ENCODE measurements around the gene VWA5B2. TPM values are rescaled to one million over a fixed set of nuclear protein-coding genes. Genes with fewer than 3 reads are reported as not detected.

VWA5B2 gene
- total and polyA plus RNA-seq, 2 of the 13 experiments (the other 11 are each of a cell fraction or from before 2014, with no cell fraction given) = 0.03 to 0.04 TPM

GRCh38 chr3:184249412-184250166 is 20.2 kb downstream of the VWA5B2 start, which contains the start of gene EEF1AKMT4 (continued):
- TF ChIP-seq CBX5 (CRISPR knock-in tag; IDR thresholded peaks at IDR 0.05; ENCODE audit: borderline replicate concordance) (no peak), LCORL (IDR thresholded peaks at IDR 0.05) (no peak), LCORL (CRISPR knock-in tag; IDR thresholded peaks at IDR 0.05) (peak; percentile 0; the same call in 1 of the 2 replicates), ZSCAN5A (CRISPR knock-in tag; IDR thresholded peaks at IDR 0.05; ENCODE audit: borderline replicate concordance) (no peak), SATB2 (CRISPR knock-in tag; IDR thresholded peaks at IDR 0.05) (no peak), PRDM15 (CRISPR knock-in tag; IDR thresholded peaks at IDR 0.05) (0 out of 2 replicates have a peak, but pooled peaks have one; percentile 21), SRSF9 (IDR thresholded peaks at IDR 0.05; ENCODE audit: borderline replicate concordance, insufficient read depth, low read depth, low read length, poor library complexity, severe bottlenecking) (no peak), ZUFSP (CRISPR knock-in tag; IDR thresholded peaks at IDR 0.05; ENCODE audit: borderline replicate concordance) (no peak), ZBTB4 (CRISPR knock-in tag; IDR thresholded peaks at IDR 0.05; ENCODE audit: borderline replicate concordance) (no peak), AHR (CRISPR knock-in tag; IDR thresholded peaks at IDR 0.05) (no peak), SMYD3 (CRISPR knock-in tag; IDR thresholded peaks at IDR 0.05) (no peak), FOSL2 (CRISPR knock-in tag; IDR thresholded peaks at IDR 0.05) (no peak), ATM (IDR thresholded peaks at IDR 0.05; ENCODE audit: borderline replicate concordance) (no peak)

All from HepG2 (cell line).